Measurements from ENCODE around the gene OR1I1.

- no peak for TF ChIP-seq ZFX (IDR thresholded peaks at IDR 0.05; ENCODE audit: borderline replicate concordance)
- TF ChIP-seq CTCF (IDR thresholded peaks at IDR 0.05) = no peak
Measured at GRCh38 chr19:15118789-15119494, 36.9 kb downstream of the OR1I1 start.
